Suprapubic skin (tissue), 2 donors: ENCODE data around the gene F2RL3.

Source experiments
- EP300 ChIP-seq: sonication (generic); formaldehyde crosslinking; IDR thresholded peaks from one replicate; pipeline ENCODE4 v1.6.1; 2017; ENCODE audit warnings: antibody characterized with exemption
- POLR2A ChIP-seq, 2 donors: fragments of 450-650 bp; IDR thresholded peaks; one replicate each; pipeline ENCODE4 v1.6.1; 2017; ENCODE audit warnings: antibody characterized with exemption in 2 of 2, mild to moderate bottlenecking in 2 of 2, moderate library complexity in 2 of 2

GRCh38 chr19:16895467-16896145 is 6.8 kb downstream of the F2RL3 start:
- no peak for TF ChIP-seq EP300
- no peak for TF ChIP-seq POLR2A (IDR thresholded peaks at IDR 0.05)
